GM19023 (cell line): ENCODE measurements around the gene FOLH1.
"Not testable (repeated sequence)": the region's sequence is repeated elsewhere in the genome, so short reads cannot be mapped to it uniquely, and the experiment has no call there.

ENCODE experiments used
- ATAC-seq: cut with Tn5 transposase; IDR thresholded peaks from one replicate; pipeline ENCODE4 v1.9.1; 2021; ENCODE audit warnings: mild to moderate bottlenecking, moderate library complexity; ENCODE audit not compliant: unreplicated experiment

Gene FOLH1

GRCh38 chr11:49208006-49208721 lies at the start of gene FOLH1:
FOLH1 (minus strand) TSS chr11:49208602; CDS start chr11:49208409, 193 bp downstream.
- ATAC-seq: no peak

GRCh38 chr11:49255148-49255547 lies 46.7 kb upstream of the FOLH1 start:
- ATAC-seq: not testable (repeated sequence)

- not testable (repeated sequence) for ATAC-seq
Measured at GRCh38 chr11:49251212-49251611, 42.8 kb upstream of the FOLH1 start.

- ATAC-seq: not testable (repeated sequence)
Measured at GRCh38 chr11:49250398-49251115, 42.2 kb upstream of the FOLH1 start.

- ATAC-seq: not testable (repeated sequence)
Measured at GRCh38 chr11:49249363-49249762, 41.0 kb upstream of the FOLH1 start.

GRCh38 chr11:49233685-49234084 lies 25.3 kb upstream of the FOLH1 start:
- not testable (repeated sequence) for ATAC-seq

GRCh38 chr11:49233019-49233418 lies 24.6 kb upstream of the FOLH1 start:
- ATAC-seq: not testable (repeated sequence)

- ATAC-seq: not testable (repeated sequence)
Measured at GRCh38 chr11:49231725-49232124, 23.3 kb upstream of the FOLH1 start.

GRCh38 chr11:49230534-49230933 lies 22.1 kb upstream of the FOLH1 start:
- ATAC-seq: not testable (repeated sequence)

GRCh38 chr11:49230001-49230400 lies 21.6 kb upstream of the FOLH1 start:
- ATAC-seq: not testable (repeated sequence)

GRCh38 chr11:49229136-49229535 lies 20.7 kb upstream of the FOLH1 start:
- not testable (repeated sequence) for ATAC-seq

- not testable (repeated sequence) for ATAC-seq
Measured at GRCh38 chr11:49225255-49225785, 16.9 kb upstream of the FOLH1 start.

GRCh38 chr11:49221112-49221511 lies 12.7 kb upstream of the FOLH1 start:
- no peak for ATAC-seq

- ATAC-seq: no peak
Measured at GRCh38 chr11:49213026-49213560, 4.7 kb upstream of the FOLH1 start.

GRCh38 chr11:49206999-49207398 lies 1.4 kb downstream of the FOLH1 start:
- not testable (repeated sequence) for ATAC-seq

- ATAC-seq: no peak
Measured at GRCh38 chr11:49202287-49202976, 6.0 kb downstream of the FOLH1 start.

- ATAC-seq: not testable (repeated sequence)
Measured at GRCh38 chr11:49196775-49197174, 11.6 kb downstream of the FOLH1 start.

GRCh38 chr11:49196002-49196401 lies 12.4 kb downstream of the FOLH1 start:
- not testable (repeated sequence) for ATAC-seq

- ATAC-seq: not testable (repeated sequence)
Measured at GRCh38 chr11:49190287-49190686, 18.1 kb downstream of the FOLH1 start.

- not testable (repeated sequence) for ATAC-seq
Measured at GRCh38 chr11:49186225-49186624, 22.2 kb downstream of the FOLH1 start.

- not testable (repeated sequence) for ATAC-seq
Measured at GRCh38 chr11:49185597-49185996, 22.8 kb downstream of the FOLH1 start.
